ES-I3 (cell line): ENCODE data around the gene ANKRD12.

Experiments
- H3K36me3 ChIP-seq: 2 replicates; pipeline ENCODE4 v1.6.1; 2013; ENCODE audit warnings: mild to moderate bottlenecking, low read length, control low read depth, moderate library complexity; ENCODE audit not compliant: insufficient read depth
- H3K4me1 ChIP-seq: 2 replicates; pipeline ENCODE4 v1.6.1; 2013; ENCODE audit warnings: mild to moderate bottlenecking, control low read depth, low read length; ENCODE audit not compliant: insufficient read depth
- H3K9ac ChIP-seq: 2 replicates; pipeline ENCODE4 v1.6.1; 2013; ENCODE audit warnings: low read depth, mild to moderate bottlenecking, low read length, moderate library complexity
- H3K9me3 ChIP-seq: 2 replicates; pipeline ENCODE4 v1.6.1; 2013; ENCODE audit warnings: mild to moderate bottlenecking, low read length, moderate library complexity; ENCODE audit not compliant: control insufficient read depth, insufficient read depth

Gene ANKRD12

GRCh38 chr18:9273221-9273620 lies 136.6 kb downstream of the ANKRD12 start:
- H3K36me3 ChIP-seq, result peaks cover 3% of the 10 kb centered on the region; the same call in 1 of the 2 replicates
- H3K4me1 ChIP-seq, result no peaks in the 10 kb centered on the region
- H3K9me3 ChIP-seq, result no peaks in the 10 kb centered on the region
- no peak overlapping the region for H3K9ac ChIP-seq

DNA sequence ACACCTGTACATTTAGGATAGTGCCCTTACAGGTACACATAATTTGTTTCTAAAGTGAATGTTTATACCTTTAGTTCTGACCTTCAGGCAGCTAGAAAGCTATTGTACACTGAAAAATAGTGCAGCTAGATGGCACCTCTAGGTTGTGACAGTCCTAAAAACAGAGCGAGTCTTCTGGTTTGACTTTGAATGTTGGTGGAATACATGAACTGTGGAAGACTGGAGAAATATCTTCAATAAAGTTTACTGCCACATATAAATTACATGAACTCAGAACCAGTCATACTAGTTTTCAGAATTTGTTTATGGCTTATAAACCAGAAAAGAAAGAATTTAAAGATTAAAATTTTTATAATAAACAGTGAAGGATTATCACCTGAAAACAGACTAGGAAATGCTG lies 139.3 kb downstream of the ANKRD12 start:
- H3K9me3 ChIP-seq, result no peaks in the 10 kb centered on the region
- no peak overlapping the region for H3K9ac ChIP-seq
- H3K4me1 ChIP-seq, result no peaks in the 10 kb centered on the region
- H3K36me3 ChIP-seq, result peaks cover 3% of the 10 kb centered on the region; the same call in 1 of the 2 replicates

DNA sequence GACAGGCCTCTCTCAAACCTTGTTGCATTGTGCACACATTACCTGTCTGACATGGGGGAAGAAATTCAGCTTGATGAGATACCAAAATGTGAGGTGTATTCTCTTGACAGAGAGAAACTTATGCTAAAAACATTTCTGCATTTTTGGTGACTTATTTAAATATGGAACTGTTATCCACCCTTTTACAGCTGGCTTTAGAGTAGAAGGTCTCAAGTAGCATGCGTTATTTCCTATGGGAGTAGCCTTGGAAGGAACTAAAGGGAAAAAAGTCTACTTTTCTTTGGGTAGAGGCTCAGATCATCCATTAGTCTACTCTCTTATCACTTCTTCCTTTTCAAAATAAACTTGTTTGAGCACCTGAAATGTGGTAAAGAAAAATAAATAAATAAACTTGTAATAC lies 141.4 kb downstream of the ANKRD12 start:
- no peaks in the 10 kb centered on the region for H3K9me3 ChIP-seq
- no peak overlapping the region for H3K9ac ChIP-seq
- H3K36me3 ChIP-seq, result peaks cover 3% of the 10 kb centered on the region; the same call in 1 of the 2 replicates
- no peaks in the 10 kb centered on the region for H3K4me1 ChIP-seq

DNA sequence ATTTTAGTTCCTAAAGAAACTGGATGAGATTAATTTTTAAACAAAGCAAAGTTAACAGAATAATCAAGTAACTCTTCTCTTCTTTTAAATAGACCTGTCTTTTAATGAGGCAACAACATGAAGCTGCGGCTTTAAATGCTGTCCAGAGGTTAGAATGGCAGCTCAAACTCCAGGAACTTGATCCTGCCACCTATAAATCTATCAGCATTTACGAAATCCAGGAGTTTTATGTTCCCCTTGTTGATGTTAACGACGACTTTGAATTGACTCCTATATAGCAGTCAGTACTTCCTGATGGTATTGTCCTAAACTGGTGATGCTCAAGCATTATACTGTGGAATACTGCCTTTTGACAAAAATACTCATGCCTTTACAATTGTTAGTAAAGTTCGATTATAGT lies 144.3 kb downstream of the ANKRD12 start:
- H3K36me3 ChIP-seq, result peaks cover 3% of the 10 kb centered on the region; the same call in 1 of the 2 replicates

GRCh38 chr18:9281780-9282179 lies 145.2 kb downstream of the ANKRD12 start:
- H3K9ac ChIP-seq, result no peak overlapping the region
- no peaks in the 10 kb centered on the region for H3K4me1 ChIP-seq
- no peaks in the 10 kb centered on the region for H3K9me3 ChIP-seq
- H3K36me3 ChIP-seq, result peaks cover 3% of the 10 kb centered on the region; the same call in 1 of the 2 replicates

More for the DNA sequence above, 144.3 kb downstream of the ANKRD12 start:
- Histone ChIP-seq H3K9ac (no peak overlapping the region), H3K4me1 (no peaks in the 10 kb centered on the region), H3K9me3 (no peaks in the 10 kb centered on the region)

GRCh38 chr18:9283791-9284190 lies 147.2 kb downstream of the ANKRD12 start:
- Histone ChIP-seq H3K9me3 (no peaks in the 10 kb centered on the region; the same call in 1 of the 2 replicates), H3K36me3 (no peaks in the 10 kb centered on the region), H3K9ac (no peak overlapping the region), H3K4me1 (no peaks in the 10 kb centered on the region)

- Histone ChIP-seq H3K9ac (no peak overlapping the region), H3K9me3 (peaks cover 2% of the 10 kb centered on the region), H3K36me3 (no peaks in the 10 kb centered on the region), H3K4me1 (no peaks in the 10 kb centered on the region)
Measured at GRCh38 chr18:9285604-9286003, 149.0 kb downstream of the ANKRD12 start.

- no peaks in the 10 kb centered on the region; the same call in 1 of the 2 replicates for H3K36me3 ChIP-seq
- H3K4me1 ChIP-seq, result no peaks in the 10 kb centered on the region
- peaks cover 8% of the 10 kb centered on the region for H3K9me3 ChIP-seq
- H3K9ac ChIP-seq, result no peak overlapping the region
Measured at GRCh38 chr18:9287036-9287435, 150.5 kb downstream of the ANKRD12 start.

DNA sequence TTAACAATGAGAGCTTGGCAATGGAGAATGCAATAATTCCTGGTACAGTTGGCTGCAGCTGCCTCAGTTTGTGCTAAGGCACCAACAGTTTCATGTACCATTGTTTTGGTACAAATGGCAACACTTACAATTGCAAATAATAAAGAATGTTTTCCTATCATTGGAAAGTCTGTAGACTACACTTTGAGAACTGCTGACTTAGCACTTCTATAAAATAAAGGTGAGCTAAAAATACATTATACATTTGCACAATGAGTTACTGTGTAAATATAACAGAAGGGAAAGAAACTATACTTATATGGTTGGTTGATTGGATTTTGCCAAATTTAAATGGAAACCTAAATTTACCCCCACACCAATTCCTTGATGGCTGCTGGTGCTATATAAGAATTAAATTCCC lies 153.1 kb downstream of the ANKRD12 start:
- no peaks in the 10 kb centered on the region; the same call in 1 of the 2 replicates for H3K36me3 ChIP-seq
- no peaks in the 10 kb centered on the region for H3K4me1 ChIP-seq
- H3K9me3 ChIP-seq, result peaks cover 13% of the 10 kb centered on the region
- H3K9ac ChIP-seq, result no peak overlapping the region

- no peaks in the 10 kb centered on the region; the same call in 1 of the 2 replicates for H3K36me3 ChIP-seq
Measured at GRCh38 chr18:9290156-9290555, 153.6 kb downstream of the ANKRD12 start.

DNA sequence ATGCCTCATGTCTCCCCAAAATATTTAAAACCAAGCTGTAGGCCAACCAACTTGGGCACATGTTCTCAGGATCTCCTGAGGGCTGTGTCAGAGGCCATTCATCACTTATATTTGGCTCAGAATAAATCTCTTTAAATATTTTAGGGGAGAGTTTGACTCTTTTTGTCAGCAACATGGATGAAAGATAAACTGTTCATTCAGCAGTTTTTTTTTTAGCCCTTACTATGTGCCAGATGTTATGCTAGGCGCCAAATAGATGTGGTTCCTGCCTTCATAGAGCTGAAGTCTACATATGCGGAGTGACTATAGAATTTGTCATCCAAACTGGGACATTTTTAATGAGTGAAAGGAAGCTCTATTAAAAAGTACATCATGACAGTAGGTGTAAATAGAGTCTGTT lies 155.5 kb downstream of the ANKRD12 start:
- Histone ChIP-seq H3K36me3 (no peaks in the 10 kb centered on the region; the same call in 1 of the 2 replicates), H3K9ac (no peak overlapping the region), H3K9me3 (peaks cover 21% of the 10 kb centered on the region)

More at GRCh38 chr18:9290156-9290555, 153.6 kb downstream of the ANKRD12 start:
- H3K9ac ChIP-seq, result no peak overlapping the region
- H3K9me3 ChIP-seq, result peaks cover 13% of the 10 kb centered on the region
- H3K4me1 ChIP-seq, result no peaks in the 10 kb centered on the region

GRCh38 chr18:9293948-9294347 lies 157.4 kb downstream of the ANKRD12 start:
- Histone ChIP-seq H3K4me1 (no peaks in the 10 kb centered on the region), H3K9ac (no peak overlapping the region), H3K36me3 (no peaks in the 10 kb centered on the region; the same call in 1 of the 2 replicates), H3K9me3 (peaks cover 21% of the 10 kb centered on the region)

More for the DNA sequence above, 155.5 kb downstream of the ANKRD12 start:
- no peaks in the 10 kb centered on the region for H3K4me1 ChIP-seq

GRCh38 chr18:9296233-9297006 lies 159.8 kb downstream of the ANKRD12 start:
- no peaks in the 10 kb centered on the region; the same call in 1 of the 2 replicates for H3K36me3 ChIP-seq
- no peaks in the 10 kb centered on the region for H3K4me1 ChIP-seq
- peaks cover 16% of the 10 kb centered on the region for H3K9me3 ChIP-seq
- no peak overlapping the region for H3K9ac ChIP-seq

- Histone ChIP-seq H3K9me3 (peaks cover 14% of the 10 kb centered on the region), H3K36me3 (no peaks in the 10 kb centered on the region), H3K4me1 (no peaks in the 10 kb centered on the region), H3K9ac (no peak overlapping the region)
Measured at GRCh38 chr18:9297007-9297393, 160.4 kb downstream of the ANKRD12 start.
